Lung (tissue), 12 donors: ENCODE data around the gene GFOD1. TPM values are rescaled to one million over a fixed set of nuclear protein-coding genes. Genes with fewer than 3 reads are reported as not detected.
A peak's percentile ranks its signal among the peaks of the same experiment; 100 is the strongest.

Source experiments
- ATAC-seq: fragments of 200-7000 bp; cut with Tn5 transposase; one replicate; pipeline ENCODE4 v1.9.1; 2020; ENCODE audit warnings: moderate number of reproducible peaks; ENCODE audit not compliant: insufficient read depth, low FRiP score
- DNase-seq, 3 donors: peaks; one replicate each; pipeline ENCODE4 v3.0.0-alpha.2; 2013 to 2017
- H3K27ac ChIP-seq, 2 donors: one replicate each; pipeline ENCODE4 v1.5.1; 2013; ENCODE audit warnings: mild to moderate bottlenecking in 2 of 2, moderate library complexity in 2 of 2, control low read depth in 1 of 2, inconsistent platforms in 1 of 2, low read depth in 1 of 2, low read length in 1 of 2
- H3K27me3 ChIP-seq, 3 donors: one replicate each; pipeline ENCODE4 v1.5.1; 2013; ENCODE audit warnings: low read length in 2 of 3; ENCODE audit not compliant: control insufficient read depth in 3 of 3, insufficient read depth in 3 of 3
- H3K36me3 ChIP-seq, 4 donors: one replicate each; pipeline ENCODE4 v1.5.1; 2013; ENCODE audit warnings: low read length in 4 of 4, mild to moderate bottlenecking in 1 of 4, moderate library complexity in 1 of 4; ENCODE audit not compliant: control insufficient read depth in 4 of 4, insufficient read depth in 4 of 4
- H3K4me1 ChIP-seq, 5 donors: one replicate each; pipeline ENCODE4 v1.5.1; 2013; ENCODE audit warnings: low read length in 5 of 5, mild to moderate bottlenecking in 2 of 5, moderate library complexity in 1 of 5; ENCODE audit not compliant: control insufficient read depth in 5 of 5, insufficient read depth in 5 of 5
- H3K4me3 ChIP-seq: one replicate; pipeline ENCODE4 v1.5.1; 2013; ENCODE audit warnings: mild to moderate bottlenecking, control low read depth, moderate library complexity
- H3K9ac ChIP-seq, 2 donors: one replicate each; pipeline ENCODE4 v1.5.1; 2013; ENCODE audit warnings: low read length in 2 of 2, control low read depth in 1 of 2; ENCODE audit not compliant: insufficient read depth in 1 of 2
- H3K9me3 ChIP-seq, 4 donors: one replicate each; pipeline ENCODE4 v1.5.1; 2013; ENCODE audit warnings: low read length in 3 of 4, mild to moderate bottlenecking in 1 of 4, moderate library complexity in 1 of 4; ENCODE audit not compliant: control insufficient read depth in 4 of 4, insufficient read depth in 3 of 4
- WGBS, 2 donors: extraction: QIAGEN DNeasy Blood & Tissue Kit; methylation state at CpG; one replicate each; pipeline ENCODE4 v1.1.7; 2013; 5-methylcytosine and 5-hydroxymethylcytosine counted together
- polyA plus RNA-seq, 2 donors: library from polyadenylated mRNA; stranded (reverse); fragments of 200-250 nt; gene quantifications; one replicate each; pipeline ENCODE4 v1.2.1, GENCODE V29; 2013
- total RNA-seq, 2 donors: library from RNA; depleted of rRNA in 1 of 2; stranded (reverse); fragments of >200 nt in 1 of 2; gene quantifications; one replicate each; pipeline ENCODE4 v1.2.1, GENCODE V29; 2014 to 2021
- TF ChIP-seq, protein P1 (sequence below): IDR thresholded peaks from 2 replicates; pipeline ENCODE4 v1.5.1; 2012; ENCODE audit warnings: mild to moderate bottlenecking; ENCODE audit errors: control extremely low read depth, extremely low read depth
- donor health status: control.
- donor health status: control.
- donor health status: Bipolar disorder and iron deficiency.
- donor health status: healthy.
- donor health status: DM: yes; HTN: yes; CAD: no.

GFOD1 gene
- total and polyA plus RNA-seq, 4 donors = 4.0 to 22.8 (median 7.9) TPM

DNA sequence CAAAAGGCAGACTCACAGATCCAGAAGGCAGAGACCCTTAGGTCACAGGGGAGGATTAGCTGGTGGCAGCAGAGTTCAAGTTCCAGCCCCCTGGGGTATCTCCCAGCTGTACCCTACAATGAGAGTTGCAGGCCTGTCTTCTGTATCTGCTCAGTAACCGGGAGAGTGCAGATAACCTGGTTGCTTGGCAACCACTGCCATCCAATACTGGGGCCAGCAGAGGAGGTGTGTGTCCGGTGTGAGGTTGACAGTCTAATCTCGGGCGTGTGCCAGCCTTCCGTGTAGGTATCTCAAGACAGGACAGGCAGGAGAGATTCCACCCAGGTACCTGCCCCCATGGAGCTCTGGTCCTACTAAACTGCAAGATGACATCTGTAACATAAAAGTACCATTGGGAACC is 102.4 kb downstream of the GFOD1 start:
- no peak for DNase-seq
- no peaks in the 10 kb centered on the region for H3K9me3 ChIP-seq
- ATAC-seq = no peak
- no peaks in the 10 kb centered on the region for H3K36me3 ChIP-seq
- no peak overlapping the region for H3K27ac ChIP-seq
- H3K9ac ChIP-seq = no peak overlapping the region
- no peak overlapping the region for H3K4me3 ChIP-seq
- 85 to 94% methylated on average over 5 of the region's 5 CpGs for WGBS, 2 donors
- TF ChIP-seq, protein P1, sequence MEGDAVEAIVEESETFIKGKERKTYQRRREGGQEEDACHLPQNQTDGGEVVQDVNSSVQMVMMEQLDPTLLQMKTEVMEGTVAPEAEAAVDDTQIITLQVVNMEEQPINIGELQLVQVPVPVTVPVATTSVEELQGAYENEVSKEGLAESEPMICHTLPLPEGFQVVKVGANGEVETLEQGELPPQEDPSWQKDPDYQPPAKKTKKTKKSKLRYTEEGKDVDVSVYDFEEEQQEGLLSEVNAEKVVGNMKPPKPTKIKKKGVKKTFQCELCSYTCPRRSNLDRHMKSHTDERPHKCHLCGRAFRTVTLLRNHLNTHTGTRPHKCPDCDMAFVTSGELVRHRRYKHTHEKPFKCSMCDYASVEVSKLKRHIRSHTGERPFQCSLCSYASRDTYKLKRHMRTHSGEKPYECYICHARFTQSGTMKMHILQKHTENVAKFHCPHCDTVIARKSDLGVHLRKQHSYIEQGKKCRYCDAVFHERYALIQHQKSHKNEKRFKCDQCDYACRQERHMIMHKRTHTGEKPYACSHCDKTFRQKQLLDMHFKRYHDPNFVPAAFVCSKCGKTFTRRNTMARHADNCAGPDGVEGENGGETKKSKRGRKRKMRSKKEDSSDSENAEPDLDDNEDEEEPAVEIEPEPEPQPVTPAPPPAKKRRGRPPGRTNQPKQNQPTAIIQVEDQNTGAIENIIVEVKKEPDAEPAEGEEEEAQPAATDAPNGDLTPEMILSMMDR = no peak
- no peaks in the 10 kb centered on the region for H3K27me3 ChIP-seq
- peaks cover 4 to 12% (median 8%) of the 10 kb centered on the region in 5 donors for H3K4me1 ChIP-seq

DNA sequence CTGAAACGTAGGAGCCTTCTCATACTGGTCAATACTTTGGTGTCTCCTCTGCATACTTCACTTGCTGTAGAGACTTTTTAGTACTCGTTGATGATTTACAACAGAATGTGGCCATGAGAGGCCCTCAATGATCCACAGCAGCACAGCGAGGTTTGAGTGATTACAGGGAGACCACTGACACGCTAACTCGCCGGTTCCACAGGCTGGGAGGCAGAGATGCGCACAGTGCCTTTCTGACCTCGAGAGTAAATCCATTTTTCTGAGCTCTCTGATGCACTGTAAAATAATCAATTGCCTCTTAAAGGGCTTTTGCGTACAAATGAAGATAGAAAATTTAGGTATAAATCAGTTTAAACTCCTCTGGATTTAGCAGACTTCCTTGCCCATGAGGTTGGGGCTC is 102.9 kb downstream of the GFOD1 start:
- Histone ChIP-seq H3K4me1 (peaks cover 4 to 12% (median 8%) of the 10 kb centered on the region in 5 donors), H3K27me3 (no peaks in the 10 kb centered on the region), H3K36me3 (no peaks in the 10 kb centered on the region), H3K27ac (no peak overlapping the region), H3K9me3 (no peaks in the 10 kb centered on the region), H3K4me3 (no peak overlapping the region), H3K9ac (no peak overlapping the region)
- no peak for ATAC-seq
- 86 to 93% methylated on average over 9 of the region's 9 CpGs for whole genome bisulfite sequencing, 2 donors
- no peak for DNase-seq
- TF ChIP-seq, protein P1 = no peak

DNA sequence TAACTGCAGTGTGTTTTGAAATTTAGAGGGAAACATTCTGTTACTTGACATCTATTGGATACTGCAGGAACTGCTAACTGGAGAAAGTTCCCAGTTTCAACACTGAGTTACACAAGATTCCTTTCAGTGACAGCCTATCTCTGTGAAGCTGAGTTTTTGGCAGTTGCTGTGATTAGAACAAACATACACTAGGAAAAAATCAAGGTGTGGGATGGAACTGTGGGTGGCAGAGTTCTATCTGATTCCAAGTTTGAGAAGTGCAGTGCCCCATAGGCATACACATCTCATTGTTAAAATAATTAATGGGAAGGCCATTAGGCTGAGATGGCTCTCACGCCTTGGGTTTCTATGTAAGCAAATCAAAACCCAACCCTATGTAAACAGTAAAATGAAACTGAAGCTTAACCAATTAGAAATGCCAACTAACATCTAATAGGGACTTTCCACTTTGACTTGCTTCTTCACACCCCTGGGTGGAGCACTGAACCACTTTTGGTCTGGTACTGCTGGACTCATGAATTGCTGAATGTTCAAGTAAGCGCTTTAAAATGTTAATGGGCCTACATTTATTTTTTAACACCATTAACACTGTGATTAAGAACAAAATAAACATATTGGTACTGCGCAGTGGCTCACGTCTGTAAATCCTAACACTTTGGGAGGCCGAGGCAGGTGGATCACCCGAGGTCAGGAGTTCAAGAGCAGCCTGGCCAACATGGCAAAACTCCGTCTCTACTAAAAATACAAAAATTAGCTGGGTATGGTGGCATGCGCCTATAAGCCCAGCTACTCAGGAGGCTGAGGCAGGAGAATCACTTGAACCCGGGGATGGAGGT is 103.9 kb downstream of the GFOD1 start:
- peak in 2 of 3 donors; percentile 74 to 87 for DNase-seq
- H3K36me3 ChIP-seq = no peaks in the 10 kb centered on the region
- TF ChIP-seq, protein P1 = peak; percentile 9
- peak overlapping the region in 1 of 2 donors; percentile 50 for H3K27ac ChIP-seq
- H3K9me3 ChIP-seq = no peaks in the 10 kb centered on the region
- no peak overlapping the region for H3K4me3 ChIP-seq
- 60 to 71% methylated on average over 9 of the region's 9 CpGs for WGBS, 2 donors
- H3K9ac ChIP-seq = no peak overlapping the region
- peak; percentile 79 for ATAC-seq
- no peaks in the 10 kb centered on the region for H3K27me3 ChIP-seq
- H3K4me1 ChIP-seq = peaks cover 4 to 12% (median 8%) of the 10 kb centered on the region in 5 donors
